WTC11 (cell line): ENCODE data around the gene SBNO1. TPM values are rescaled to one million over a fixed set of nuclear protein-coding genes. Genes with fewer than 3 reads are reported as not detected.
"Not testable (repeated sequence)": the region's sequence is repeated elsewhere in the genome, so short reads cannot be mapped to it uniquely, and the experiment has no call there.

Source experiments
- ATAC-seq: fragments of 200-7000 bp; cut with Tn5 transposase; 2 replicates; pipeline ENCODE4 v1.10.0; 2021; ENCODE audit warnings: mild to moderate bottlenecking, moderate library complexity
- CTCF ChIA-PET: fragments of 300-600 bp; sonication (Branson Sonifier 250); formaldehyde crosslinking; loops from one replicate; lab custom pipeline; 2021; ENCODE audit warnings: antibody characterized with exemption; lab: Charles Lee
- POLR2A ChIA-PET: fragments of 350-600 bp; sonication (Branson Sonifier 250); formaldehyde crosslinking; loops from one replicate; lab custom pipeline; 2021; ENCODE audit warnings: antibody characterized with exemption; lab: Charles Lee
- DNase-seq: peaks from one replicate; pipeline ENCODE4 v3.0.0; 2021; ENCODE audit warnings: low spot score
- H3K27ac Mint-ChIP-seq: 2 replicates; pipeline ENCODE4 v1.8.0; 2021; ENCODE audit warnings: mixed read lengths
- H3K27me3 Mint-ChIP-seq: 2 replicates; pipeline ENCODE4 v1.8.0; 2021; ENCODE audit warnings: low read depth, mild to moderate bottlenecking, moderate library complexity, mixed read lengths
- H3K36me3 Mint-ChIP-seq: 2 replicates; pipeline ENCODE4 v1.8.0; 2021; ENCODE audit warnings: mixed read lengths
- H3K4me1 Mint-ChIP-seq: 2 replicates; pipeline ENCODE4 v1.8.0; 2022; ENCODE audit warnings: mixed read lengths
- H3K4me3 Mint-ChIP-seq: 2 replicates; pipeline ENCODE4 v1.8.0; 2021; ENCODE audit warnings: mild to moderate bottlenecking, moderate library complexity, mixed read lengths
- H3K9me3 Mint-ChIP-seq: 2 replicates; pipeline ENCODE4 v1.8.0; 2021; ENCODE audit warnings: mixed read lengths
- ATF1 ChIP-seq: sonication (generic); formaldehyde crosslinking; IDR thresholded peaks from 2 replicates; pipeline ENCODE4 v1.8.1; 2023; ENCODE audit warnings: mild to moderate bottlenecking, moderate library complexity, missing genetic modification reagents
- ELF4 ChIP-seq: sonication (generic); formaldehyde crosslinking; IDR thresholded peaks from 2 replicates; pipeline ENCODE4 v1.8.1; 2022; ENCODE audit warnings: low read depth, mild to moderate bottlenecking, moderate library complexity, missing genetic modification reagents
- GRHL2 ChIP-seq: fragments of 250-450 bp; sonication (Bioruptor Pico); IDR thresholded peaks from 2 replicates; pipeline ENCODE4 v1.8.0; 2022; ENCODE audit warnings: mild to moderate bottlenecking, moderate library complexity; ENCODE audit not compliant: insufficient replicate concordance, severe bottlenecking
- NR2C2 ChIP-seq: sonication (generic); formaldehyde crosslinking; IDR thresholded peaks from 2 replicates; pipeline ENCODE4 v1.8.0; 2022; ENCODE audit warnings: mild to moderate bottlenecking, missing genetic modification reagents
- NR3C1 ChIP-seq: sonication (generic); formaldehyde crosslinking; conservative IDR thresholded peaks from 2 replicates; pipeline ENCODE4 v1.8.1; 2023; ENCODE audit warnings: low read depth, mild to moderate bottlenecking, missing genetic modification reagents
- RELA ChIP-seq: sonication (generic); formaldehyde crosslinking; IDR thresholded peaks from 2 replicates; pipeline ENCODE4 v1.8.1; 2022; ENCODE audit warnings: missing genetic modification reagents, mild to moderate bottlenecking, borderline replicate concordance
- SOX15 ChIP-seq: fragments of 250-450 bp; sonication (Bioruptor Pico); IDR thresholded peaks from 2 replicates; pipeline ENCODE4 v1.9.0; 2021; ENCODE audit warnings: mild to moderate bottlenecking
- SP1 ChIP-seq: sonication (generic); formaldehyde crosslinking; conservative IDR thresholded peaks from 2 replicates; pipeline ENCODE4 v1.8.1; 2022; ENCODE audit warnings: missing genetic modification reagents
- TCF7 ChIP-seq: sonication (generic); formaldehyde crosslinking; IDR thresholded peaks from 2 replicates; pipeline ENCODE4 v1.8.0; 2022; ENCODE audit warnings: mild to moderate bottlenecking, low read depth, missing genetic modification reagents, moderate library complexity
- TEAD4 ChIP-seq: sonication (generic); formaldehyde crosslinking; IDR thresholded peaks from 2 replicates; pipeline ENCODE4 v1.8.0; 2022; ENCODE audit warnings: mild to moderate bottlenecking, missing genetic modification reagents
- ZNF317 ChIP-seq: sonication (generic); formaldehyde crosslinking; IDR thresholded peaks from 2 replicates; pipeline ENCODE4 v1.8.1; 2023; ENCODE audit warnings: low read depth, mild to moderate bottlenecking, moderate library complexity, missing genetic modification reagents, borderline replicate concordance
- total RNA-seq: library from RNA; stranded (reverse); gene quantifications from 3 replicates; pipeline ENCODE4 v1.2.3, GENCODE V29; 2021
- TF ChIP-seq, protein P1 (sequence below): sonication (generic); formaldehyde crosslinking; IDR thresholded peaks from 2 replicates; pipeline ENCODE4 v1.8.1; 2022; ENCODE audit warnings: mild to moderate bottlenecking, moderate library complexity, missing genetic modification reagents
- TF ChIP-seq, protein P2 (sequence below): sonication (generic); formaldehyde crosslinking; IDR thresholded peaks from 2 replicates; pipeline ENCODE4 v1.8.0; 2023; ENCODE audit warnings: missing genetic modification reagents
- TF ChIP-seq, protein P3 (sequence below): sonication (generic); formaldehyde crosslinking; IDR thresholded peaks from 2 replicates; pipeline ENCODE4 v1.8.0; 2022; ENCODE audit warnings: mild to moderate bottlenecking, missing genetic modification reagents
- TF ChIP-seq, protein P4 (sequence below): sonication (generic); formaldehyde crosslinking; IDR thresholded peaks from 2 replicates; pipeline ENCODE4 v1.8.1; 2022; ENCODE audit warnings: low read depth, mild to moderate bottlenecking, moderate library complexity, missing genetic modification reagents, borderline replicate concordance
- TF ChIP-seq, protein P5 (sequence below): sonication (generic); formaldehyde crosslinking; IDR thresholded peaks from 2 replicates; pipeline ENCODE4 v1.8.1; 2023; ENCODE audit warnings: mild to moderate bottlenecking, missing genetic modification reagents
- TF ChIP-seq, protein P6 (sequence below): sonication (generic); formaldehyde crosslinking; IDR thresholded peaks from 2 replicates; pipeline ENCODE4 v1.8.1; 2023; ENCODE audit warnings: mild to moderate bottlenecking, missing genetic modification reagents
- TF ChIP-seq, protein P7 (sequence below): sonication (generic); formaldehyde crosslinking; IDR thresholded peaks from 2 replicates; pipeline ENCODE4 v1.8.0; 2022; ENCODE audit warnings: mild to moderate bottlenecking, missing genetic modification reagents
- TF ChIP-seq, protein P8 (sequence below): sonication (generic); formaldehyde crosslinking; IDR thresholded peaks from 2 replicates; pipeline ENCODE4 v1.8.1; 2022; ENCODE audit warnings: mild to moderate bottlenecking, missing genetic modification reagents, moderate library complexity, borderline replicate concordance
- TF ChIP-seq, protein P9 (sequence below): sonication (generic); formaldehyde crosslinking; IDR thresholded peaks from 2 replicates; pipeline ENCODE4 v1.8.1; 2022; ENCODE audit warnings: low read depth, missing genetic modification reagents, borderline replicate concordance

SBNO1 gene
- total RNA-seq, 1 experiment from 2014 or later = 52.2 TPM

DNA sequence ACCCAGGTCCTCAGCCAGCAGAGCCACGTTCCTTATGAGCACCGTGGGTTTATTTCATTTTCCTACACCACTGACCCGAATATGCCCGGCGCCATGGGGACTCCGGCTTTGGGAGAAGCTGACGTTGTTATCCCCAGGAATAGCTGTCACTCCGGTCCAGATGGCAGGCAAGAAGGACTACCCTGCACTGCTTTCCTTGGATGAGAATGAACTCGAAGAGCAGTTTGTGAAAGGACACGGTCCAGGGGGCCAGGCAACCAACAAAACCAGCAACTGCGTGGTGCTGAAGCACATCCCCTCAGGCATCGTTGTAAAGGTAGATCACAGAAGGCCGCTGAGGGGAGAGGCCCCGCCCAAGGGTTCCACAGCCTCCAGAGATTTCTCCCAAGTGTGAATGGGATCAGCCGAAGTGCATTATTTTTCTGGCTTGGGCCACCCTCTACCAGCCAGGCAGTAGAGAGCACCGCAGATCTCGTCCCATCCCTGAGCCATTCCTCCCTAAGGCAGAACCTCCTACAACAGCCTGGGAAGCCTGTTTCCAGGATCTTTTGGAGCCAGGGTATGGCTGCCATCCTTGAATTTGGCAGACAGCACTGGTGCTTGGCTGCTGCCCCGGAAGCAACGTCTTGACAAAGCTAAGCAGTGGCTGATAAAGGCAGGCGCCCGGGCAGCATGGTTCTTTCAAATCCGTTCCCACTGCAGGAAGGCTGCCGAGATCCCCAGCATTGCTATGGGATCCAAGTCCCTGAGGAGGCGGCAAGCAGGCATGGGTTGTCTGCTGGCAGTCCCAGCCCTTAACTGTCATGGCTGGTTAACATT, 110.8 kb downstream of the SBNO1 start:
- no peak overlapping the region for H3K4me3 Mint-ChIP-seq
- CTCF ChIA-PET = interaction anchor here (1.1 to 1.8 kb wide), 2 partner anchors 11 to 16 kb away, joined by 3 to 4 read pairs; no protein-coding TSS in a partner anchor
- H3K36me3 Mint-ChIP-seq = peaks cover 53% of the 10 kb centered on the region
- DNase-seq (no peak), ATAC-seq (no peak)
- no peaks in the 10 kb centered on the region for H3K27me3 Mint-ChIP-seq
- H3K27ac Mint-ChIP-seq = peak overlapping the region; percentile 89
- H3K9me3 Mint-ChIP-seq = peaks cover 13% of the 10 kb centered on the region
- TF ChIP-seq, protein P1, sequence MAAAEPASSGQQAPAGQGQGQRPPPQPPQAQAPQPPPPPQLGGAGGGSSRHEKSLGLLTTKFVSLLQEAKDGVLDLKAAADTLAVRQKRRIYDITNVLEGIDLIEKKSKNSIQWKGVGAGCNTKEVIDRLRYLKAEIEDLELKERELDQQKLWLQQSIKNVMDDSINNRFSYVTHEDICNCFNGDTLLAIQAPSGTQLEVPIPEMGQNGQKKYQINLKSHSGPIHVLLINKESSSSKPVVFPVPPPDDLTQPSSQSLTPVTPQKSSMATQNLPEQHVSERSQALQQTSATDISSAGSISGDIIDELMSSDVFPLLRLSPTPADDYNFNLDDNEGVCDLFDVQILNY = no peak
- TF ChIP-seq ELF4 = no peak
- TF ChIP-seq, protein P2, sequence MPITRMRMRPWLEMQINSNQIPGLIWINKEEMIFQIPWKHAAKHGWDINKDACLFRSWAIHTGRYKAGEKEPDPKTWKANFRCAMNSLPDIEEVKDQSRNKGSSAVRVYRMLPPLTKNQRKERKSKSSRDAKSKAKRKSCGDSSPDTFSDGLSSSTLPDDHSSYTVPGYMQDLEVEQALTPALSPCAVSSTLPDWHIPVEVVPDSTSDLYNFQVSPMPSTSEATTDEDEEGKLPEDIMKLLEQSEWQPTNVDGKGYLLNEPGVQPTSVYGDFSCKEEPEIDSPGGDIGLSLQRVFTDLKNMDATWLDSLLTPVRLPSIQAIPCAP (CRISPR knock-in tag) = no peak
- TF ChIP-seq, protein P3, sequence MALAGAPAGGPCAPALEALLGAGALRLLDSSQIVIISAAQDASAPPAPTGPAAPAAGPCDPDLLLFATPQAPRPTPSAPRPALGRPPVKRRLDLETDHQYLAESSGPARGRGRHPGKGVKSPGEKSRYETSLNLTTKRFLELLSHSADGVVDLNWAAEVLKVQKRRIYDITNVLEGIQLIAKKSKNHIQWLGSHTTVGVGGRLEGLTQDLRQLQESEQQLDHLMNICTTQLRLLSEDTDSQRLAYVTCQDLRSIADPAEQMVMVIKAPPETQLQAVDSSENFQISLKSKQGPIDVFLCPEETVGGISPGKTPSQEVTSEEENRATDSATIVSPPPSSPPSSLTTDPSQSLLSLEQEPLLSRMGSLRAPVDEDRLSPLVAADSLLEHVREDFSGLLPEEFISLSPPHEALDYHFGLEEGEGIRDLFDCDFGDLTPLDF (CRISPR knock-in tag) = no peak
- TF ChIP-seq, protein P4, sequence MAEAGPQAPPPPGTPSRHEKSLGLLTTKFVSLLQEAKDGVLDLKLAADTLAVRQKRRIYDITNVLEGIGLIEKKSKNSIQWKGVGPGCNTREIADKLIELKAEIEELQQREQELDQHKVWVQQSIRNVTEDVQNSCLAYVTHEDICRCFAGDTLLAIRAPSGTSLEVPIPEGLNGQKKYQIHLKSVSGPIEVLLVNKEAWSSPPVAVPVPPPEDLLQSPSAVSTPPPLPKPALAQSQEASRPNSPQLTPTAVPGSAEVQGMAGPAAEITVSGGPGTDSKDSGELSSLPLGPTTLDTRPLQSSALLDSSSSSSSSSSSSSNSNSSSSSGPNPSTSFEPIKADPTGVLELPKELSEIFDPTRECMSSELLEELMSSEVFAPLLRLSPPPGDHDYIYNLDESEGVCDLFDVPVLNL (CRISPR knock-in tag) = no peak
- TF ChIP-seq SP1 (CRISPR knock-in tag) = no peak
- TF ChIP-seq NR2C2 (CRISPR knock-in tag) = no peak
- TF ChIP-seq GRHL2 = no peak
- TF ChIP-seq, protein P5, sequence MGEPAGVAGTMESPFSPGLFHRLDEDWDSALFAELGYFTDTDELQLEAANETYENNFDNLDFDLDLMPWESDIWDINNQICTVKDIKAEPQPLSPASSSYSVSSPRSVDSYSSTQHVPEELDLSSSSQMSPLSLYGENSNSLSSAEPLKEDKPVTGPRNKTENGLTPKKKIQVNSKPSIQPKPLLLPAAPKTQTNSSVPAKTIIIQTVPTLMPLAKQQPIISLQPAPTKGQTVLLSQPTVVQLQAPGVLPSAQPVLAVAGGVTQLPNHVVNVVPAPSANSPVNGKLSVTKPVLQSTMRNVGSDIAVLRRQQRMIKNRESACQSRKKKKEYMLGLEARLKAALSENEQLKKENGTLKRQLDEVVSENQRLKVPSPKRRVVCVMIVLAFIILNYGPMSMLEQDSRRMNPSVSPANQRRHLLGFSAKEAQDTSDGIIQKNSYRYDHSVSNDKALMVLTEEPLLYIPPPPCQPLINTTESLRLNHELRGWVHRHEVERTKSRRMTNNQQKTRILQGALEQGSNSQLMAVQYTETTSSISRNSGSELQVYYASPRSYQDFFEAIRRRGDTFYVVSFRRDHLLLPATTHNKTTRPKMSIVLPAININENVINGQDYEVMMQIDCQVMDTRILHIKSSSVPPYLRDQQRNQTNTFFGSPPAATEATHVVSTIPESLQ = no peak
- TF ChIP-seq ATF1 (CRISPR knock-in tag) = no peak
- TF ChIP-seq, protein P6, sequence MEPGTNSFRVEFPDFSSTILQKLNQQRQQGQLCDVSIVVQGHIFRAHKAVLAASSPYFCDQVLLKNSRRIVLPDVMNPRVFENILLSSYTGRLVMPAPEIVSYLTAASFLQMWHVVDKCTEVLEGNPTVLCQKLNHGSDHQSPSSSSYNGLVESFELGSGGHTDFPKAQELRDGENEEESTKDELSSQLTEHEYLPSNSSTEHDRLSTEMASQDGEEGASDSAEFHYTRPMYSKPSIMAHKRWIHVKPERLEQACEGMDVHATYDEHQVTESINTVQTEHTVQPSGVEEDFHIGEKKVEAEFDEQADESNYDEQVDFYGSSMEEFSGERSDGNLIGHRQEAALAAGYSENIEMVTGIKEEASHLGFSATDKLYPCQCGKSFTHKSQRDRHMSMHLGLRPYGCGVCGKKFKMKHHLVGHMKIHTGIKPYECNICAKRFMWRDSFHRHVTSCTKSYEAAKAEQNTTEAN (CRISPR knock-in tag) = no peak
- TF ChIP-seq TEAD4 (CRISPR knock-in tag) = no peak
- no peak for TF ChIP-seq TCF7 (CRISPR knock-in tag)
- TF ChIP-seq, protein P7, sequence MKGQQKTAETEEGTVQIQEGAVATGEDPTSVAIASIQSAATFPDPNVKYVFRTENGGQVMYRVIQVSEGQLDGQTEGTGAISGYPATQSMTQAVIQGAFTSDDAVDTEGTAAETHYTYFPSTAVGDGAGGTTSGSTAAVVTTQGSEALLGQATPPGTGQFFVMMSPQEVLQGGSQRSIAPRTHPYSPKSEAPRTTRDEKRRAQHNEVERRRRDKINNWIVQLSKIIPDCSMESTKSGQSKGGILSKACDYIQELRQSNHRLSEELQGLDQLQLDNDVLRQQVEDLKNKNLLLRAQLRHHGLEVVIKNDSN (CRISPR knock-in tag) = no peak
- no peak for TF ChIP-seq ZNF317 (CRISPR knock-in tag)
- TF ChIP-seq, protein P8, sequence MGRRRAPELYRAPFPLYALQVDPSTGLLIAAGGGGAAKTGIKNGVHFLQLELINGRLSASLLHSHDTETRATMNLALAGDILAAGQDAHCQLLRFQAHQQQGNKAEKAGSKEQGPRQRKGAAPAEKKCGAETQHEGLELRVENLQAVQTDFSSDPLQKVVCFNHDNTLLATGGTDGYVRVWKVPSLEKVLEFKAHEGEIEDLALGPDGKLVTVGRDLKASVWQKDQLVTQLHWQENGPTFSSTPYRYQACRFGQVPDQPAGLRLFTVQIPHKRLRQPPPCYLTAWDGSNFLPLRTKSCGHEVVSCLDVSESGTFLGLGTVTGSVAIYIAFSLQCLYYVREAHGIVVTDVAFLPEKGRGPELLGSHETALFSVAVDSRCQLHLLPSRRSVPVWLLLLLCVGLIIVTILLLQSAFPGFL (CRISPR knock-in tag) = no peak
- TF ChIP-seq SOX15 (CRISPR knock-in tag) = no peak
- TF ChIP-seq, protein P9, sequence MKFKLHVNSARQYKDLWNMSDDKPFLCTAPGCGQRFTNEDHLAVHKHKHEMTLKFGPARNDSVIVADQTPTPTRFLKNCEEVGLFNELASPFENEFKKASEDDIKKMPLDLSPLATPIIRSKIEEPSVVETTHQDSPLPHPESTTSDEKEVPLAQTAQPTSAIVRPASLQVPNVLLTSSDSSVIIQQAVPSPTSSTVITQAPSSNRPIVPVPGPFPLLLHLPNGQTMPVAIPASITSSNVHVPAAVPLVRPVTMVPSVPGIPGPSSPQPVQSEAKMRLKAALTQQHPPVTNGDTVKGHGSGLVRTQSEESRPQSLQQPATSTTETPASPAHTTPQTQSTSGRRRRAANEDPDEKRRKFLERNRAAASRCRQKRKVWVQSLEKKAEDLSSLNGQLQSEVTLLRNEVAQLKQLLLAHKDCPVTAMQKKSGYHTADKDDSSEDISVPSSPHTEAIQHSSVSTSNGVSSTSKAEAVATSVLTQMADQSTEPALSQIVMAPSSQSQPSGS (CRISPR knock-in tag) = no peak
- no peak for TF ChIP-seq RELA (CRISPR knock-in tag)
- no peak for TF ChIP-seq NR3C1
- peaks cover 14% of the 10 kb centered on the region for H3K4me1 Mint-ChIP-seq
- POLR2A ChIA-PET = no interaction called here

DNA sequence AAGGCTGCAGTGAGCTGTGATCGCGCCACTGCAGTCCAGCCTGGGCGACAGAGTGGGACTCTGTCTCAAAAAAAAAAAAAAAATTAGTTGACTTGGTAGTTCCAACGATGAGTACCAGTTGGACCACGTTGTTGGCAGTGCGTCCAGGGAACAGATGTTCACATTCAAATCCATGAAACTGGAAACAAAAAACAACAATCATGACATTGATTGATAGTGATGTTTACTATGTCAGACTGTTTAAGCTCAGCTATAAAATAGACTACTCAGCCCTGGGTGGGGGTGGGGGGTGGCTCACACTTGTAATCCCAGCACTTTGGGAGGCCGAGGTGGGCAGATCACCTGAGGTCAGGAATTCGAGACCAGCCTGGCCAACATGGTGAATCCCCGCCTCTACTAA, 112.3 kb downstream of the SBNO1 start:
- H3K27ac Mint-ChIP-seq, ATAC-seq, H3K4me3 Mint-ChIP-seq, DNase-seq, H3K27me3 Mint-ChIP-seq, POLR2A ChIA-PET: not testable (repeated sequence)
- CTCF ChIA-PET = interaction anchor here (0.8 to 2.1 kb wide), 4 partner anchors 9 to 329 kb away, joined by 3 to 8 read pairs (median 4); no protein-coding TSS in a partner anchor
- H3K4me1 Mint-ChIP-seq = peaks cover 14% of the 10 kb centered on the region
- H3K9me3 Mint-ChIP-seq = peaks cover 24% of the 10 kb centered on the region
- peaks cover 56% of the 10 kb centered on the region for H3K36me3 Mint-ChIP-seq
